Measurements from ENCODE around the gene TSTD2.
A peak's percentile ranks its signal among the peaks of the same experiment; 100 is the strongest.
"Not testable (repeated sequence)": the region's sequence is repeated elsewhere in the genome, so short reads cannot be mapped to it uniquely, and the experiment has no call there.

TSTD2 gene

DNA sequence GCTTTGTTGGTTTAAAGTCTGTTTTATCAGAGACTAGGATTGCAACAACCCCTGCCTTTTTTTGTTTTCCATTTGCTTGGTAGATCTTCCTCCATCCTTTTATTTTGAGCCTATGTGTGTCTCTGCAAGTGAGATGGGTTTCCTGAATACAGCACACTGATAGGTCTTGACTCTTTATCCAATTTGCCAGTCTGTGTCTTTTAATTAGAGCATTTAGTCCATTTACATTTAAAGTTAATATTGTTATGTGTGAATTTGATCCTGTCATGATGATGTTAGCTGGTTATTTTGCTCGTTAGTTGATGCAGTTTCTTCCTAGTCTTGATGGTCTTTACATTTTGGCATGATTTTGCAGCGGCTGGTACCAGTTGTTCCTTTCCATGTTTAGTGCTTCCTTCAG, 48.4 kb downstream of the TSTD2 start:
- not testable (repeated sequence) for DNase-seq; H3K4me2 ChIP-seq (ENCODE audit: low read length, poor library complexity, severe bottlenecking)
- WGBS: no CpG with 5 or more reads among the region's 2 CpGs

DNA sequence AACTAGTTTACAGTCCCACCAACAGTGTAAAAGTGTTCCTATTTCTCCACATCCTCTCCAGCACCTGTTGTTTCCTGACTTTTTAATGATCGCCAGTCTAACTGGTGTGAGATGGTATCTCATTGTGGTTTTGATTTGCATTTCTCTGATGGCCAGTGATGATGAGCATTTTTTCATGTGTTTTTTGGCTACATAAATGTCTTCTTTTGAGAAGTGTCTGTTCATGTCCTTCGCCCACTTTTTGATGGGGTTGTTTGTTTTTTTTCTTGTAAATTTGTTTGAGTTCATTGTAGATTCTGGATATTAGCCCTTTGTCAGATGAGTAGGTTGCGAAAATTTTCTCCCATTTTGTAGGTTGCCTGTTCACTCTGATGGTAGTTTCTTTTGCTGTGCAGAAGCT, 51.6 kb downstream of the TSTD2 start:
- H3K4me2 ChIP-seq (ENCODE audit: low read length, poor library complexity, severe bottlenecking); H3K4me1 ChIP-seq (ENCODE audit: control insufficient read depth, insufficient read depth, low read depth, low read length); H3K79me1 ChIP-seq (replicated peaks; ENCODE audit: low read length, poor library complexity, severe bottlenecking); H3K4me3 ChIP-seq (ENCODE audit: insufficient read depth in 1 of 2, low read depth in 1 of 2, low read length in 2 of 2); H2AFZ ChIP-seq (ENCODE audit: low read depth, low read length); H3K9ac ChIP-seq (ENCODE audit: low read length); H3K14ac ChIP-seq (ENCODE audit: low read length in 2 of 2); H4K91ac ChIP-seq (ENCODE audit: low read length); H2BK5ac ChIP-seq (ENCODE audit: low read depth, low read length, poor library complexity, severe bottlenecking); H3K27ac ChIP-seq (ENCODE audit: low read length, poor library complexity, severe bottlenecking); DNase-seq; H2AK5ac ChIP-seq (ENCODE audit: low read length, severe bottlenecking); H3K36me3 ChIP-seq (ENCODE audit: control insufficient read depth in 1 of 2, insufficient read depth in 2 of 2, low read depth in 1 of 2, low read length in 2 of 2); H2BK12ac ChIP-seq (ENCODE audit: low read length in 2 of 2); H2BK15ac ChIP-seq (ENCODE audit: low read depth, poor library complexity, severe bottlenecking); H3K4ac ChIP-seq (ENCODE audit: low read depth in 1 of 2, low read length in 2 of 2); H3K23ac ChIP-seq (ENCODE audit: low read length in 2 of 2); H3K18ac ChIP-seq (ENCODE audit: low read depth in 1 of 2, low read length in 2 of 2); H2BK120ac ChIP-seq (ENCODE audit: low read depth, low read length); H3K9me3 ChIP-seq (ENCODE audit: control insufficient read depth, low read length); H4K8ac ChIP-seq (ENCODE audit: low read length): not testable (repeated sequence)
- peaks cover 4 to 11% of the 10 kb centered on the region in 2 experiments for H3K27me3 ChIP-seq (ENCODE audit: control insufficient read depth in 1 of 2, insufficient read depth in 1 of 2, low read length in 2 of 2)
- 80% methylated on average over 1 of the region's 3 CpGs for WGBS

More for the DNA sequence above, 48.4 kb downstream of the TSTD2 start:
- H2AK5ac ChIP-seq (ENCODE audit: low read length, severe bottlenecking); H3K79me1 ChIP-seq (replicated peaks; ENCODE audit: low read length, poor library complexity, severe bottlenecking); H2BK5ac ChIP-seq (ENCODE audit: low read depth, low read length, poor library complexity, severe bottlenecking); H2BK15ac ChIP-seq (ENCODE audit: low read depth, poor library complexity, severe bottlenecking); H3K36me3 ChIP-seq (ENCODE audit: control insufficient read depth in 1 of 2, insufficient read depth in 2 of 2, low read depth in 1 of 2, low read length in 2 of 2); H4K8ac ChIP-seq (ENCODE audit: low read length); H3K27me3 ChIP-seq (ENCODE audit: control insufficient read depth in 1 of 2, insufficient read depth in 1 of 2, low read length in 2 of 2); H3K27ac ChIP-seq (ENCODE audit: low read length, poor library complexity, severe bottlenecking); H2BK120ac ChIP-seq (ENCODE audit: low read depth, low read length); H3K9me3 ChIP-seq (ENCODE audit: control insufficient read depth, low read length); H4K91ac ChIP-seq (ENCODE audit: low read length); H2AFZ ChIP-seq (ENCODE audit: low read depth, low read length); H3K14ac ChIP-seq (ENCODE audit: low read length in 2 of 2); H3K4ac ChIP-seq (ENCODE audit: low read depth in 1 of 2, low read length in 2 of 2); H3K9ac ChIP-seq (ENCODE audit: low read length); H3K23ac ChIP-seq (ENCODE audit: low read length in 2 of 2); H2BK12ac ChIP-seq (ENCODE audit: low read length in 2 of 2); H3K18ac ChIP-seq (ENCODE audit: low read depth in 1 of 2, low read length in 2 of 2); H3K4me1 ChIP-seq (ENCODE audit: control insufficient read depth, insufficient read depth, low read depth, low read length); H3K4me3 ChIP-seq (ENCODE audit: insufficient read depth in 1 of 2, low read depth in 1 of 2, low read length in 2 of 2): not testable (repeated sequence)

DNA sequence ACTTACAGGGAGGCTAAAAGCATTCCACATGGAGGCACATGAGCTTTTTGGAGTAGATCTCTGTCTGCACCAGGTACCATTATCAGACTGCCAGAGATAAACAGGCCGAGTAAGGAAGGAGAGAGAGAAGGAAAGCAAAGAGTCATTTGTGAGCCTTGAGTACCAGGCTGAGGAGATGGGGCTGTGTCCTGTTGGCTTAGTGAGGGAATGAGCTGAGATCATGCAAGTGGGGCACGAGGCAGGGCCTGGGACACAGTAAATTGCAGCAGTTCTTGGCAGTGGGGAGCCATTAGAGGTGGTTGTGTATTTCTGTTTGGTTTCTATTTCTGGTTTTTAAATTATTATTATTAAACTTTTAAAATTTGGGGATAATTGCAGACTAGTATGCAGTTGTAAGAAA, 53.3 kb downstream of the TSTD2 start:
- Histone ChIP-seq H2BK15ac (ENCODE audit: low read depth, poor library complexity, severe bottlenecking) (no peak overlapping the region), H2BK12ac (ENCODE audit: low read length in 2 of 2) (no peak overlapping the region), H3K9me3 (ENCODE audit: control insufficient read depth, low read length) (no peaks in the 10 kb centered on the region), H3K23ac (ENCODE audit: low read length in 2 of 2) (no peak overlapping the region), H2BK120ac (ENCODE audit: low read depth, low read length) (no peak overlapping the region), H3K79me1 (replicated peaks; ENCODE audit: low read length, poor library complexity, severe bottlenecking) (no peaks in the 10 kb centered on the region), H3K4me2 (ENCODE audit: low read length, poor library complexity, severe bottlenecking) (no peak overlapping the region), H3K27ac (ENCODE audit: low read length, poor library complexity, severe bottlenecking) (no peak overlapping the region), H3K18ac (ENCODE audit: low read depth in 1 of 2, low read length in 2 of 2) (no peak overlapping the region), H4K8ac (ENCODE audit: low read length) (no peak overlapping the region), H3K4me1 (ENCODE audit: control insufficient read depth, insufficient read depth, low read depth, low read length) (no peaks in the 10 kb centered on the region), H2AK5ac (ENCODE audit: low read length, severe bottlenecking) (no peak overlapping the region), H4K91ac (ENCODE audit: low read length) (no peak overlapping the region), H3K9ac (ENCODE audit: low read length) (no peak overlapping the region), H3K27me3 (ENCODE audit: control insufficient read depth in 1 of 2, insufficient read depth in 1 of 2, low read length in 2 of 2) (peaks cover 4 to 11% of the 10 kb centered on the region in 2 experiments), H2BK5ac (ENCODE audit: low read depth, low read length, poor library complexity, severe bottlenecking) (no peak overlapping the region), H3K4ac (ENCODE audit: low read depth in 1 of 2, low read length in 2 of 2) (no peak overlapping the region), H3K36me3 (ENCODE audit: control insufficient read depth in 1 of 2, insufficient read depth in 2 of 2, low read depth in 1 of 2, low read length in 2 of 2) (no peaks in the 10 kb centered on the region), H2AFZ (ENCODE audit: low read depth, low read length) (no peak overlapping the region), H3K4me3 (ENCODE audit: insufficient read depth in 1 of 2, low read depth in 1 of 2, low read length in 2 of 2) (no peak overlapping the region), H3K14ac (ENCODE audit: low read length in 2 of 2) (no peak overlapping the region)
- DNase-seq: no peak
- WGBS: 56% methylated on average over 1 of the region's 2 CpGs

DNA sequence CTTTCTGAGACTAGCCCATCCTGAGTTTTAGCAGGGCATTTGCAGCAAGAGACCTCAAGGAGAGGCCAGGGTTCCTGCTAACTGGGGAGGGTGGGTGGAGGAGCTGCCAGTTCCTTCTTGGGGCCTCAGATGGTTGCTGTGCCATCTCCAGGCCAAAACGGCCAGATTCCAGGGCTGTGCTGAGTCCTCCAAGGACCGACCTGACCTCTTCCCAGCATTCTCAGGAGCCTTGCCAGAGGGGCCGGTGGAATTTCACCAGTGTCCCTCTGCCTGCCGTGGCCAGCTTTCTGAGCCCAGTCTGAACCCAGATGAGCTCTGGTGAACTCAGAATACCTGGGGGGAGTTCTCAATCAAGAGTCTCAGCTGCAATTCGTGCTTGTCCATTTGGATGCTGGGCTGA, 54.3 kb downstream of the TSTD2 start:
- Histone ChIP-seq H3K4me1 (ENCODE audit: control insufficient read depth, insufficient read depth, low read depth, low read length) (no peaks in the 10 kb centered on the region), H3K4ac (ENCODE audit: low read depth in 1 of 2, low read length in 2 of 2) (no peak overlapping the region), H2BK120ac (ENCODE audit: low read depth, low read length) (no peak overlapping the region), H3K27ac (ENCODE audit: low read length, poor library complexity, severe bottlenecking) (no peak overlapping the region), H2BK5ac (ENCODE audit: low read depth, low read length, poor library complexity, severe bottlenecking) (no peak overlapping the region), H3K23ac (ENCODE audit: low read length in 2 of 2) (no peak overlapping the region), H2AFZ (ENCODE audit: low read depth, low read length) (no peak overlapping the region), H2BK15ac (ENCODE audit: low read depth, poor library complexity, severe bottlenecking) (peak overlapping the region; percentile 28), H3K4me2 (ENCODE audit: low read length, poor library complexity, severe bottlenecking) (no peak overlapping the region), H3K36me3 (ENCODE audit: control insufficient read depth in 1 of 2, insufficient read depth in 2 of 2, low read depth in 1 of 2, low read length in 2 of 2) (no peaks in the 10 kb centered on the region), H3K4me3 (ENCODE audit: insufficient read depth in 1 of 2, low read depth in 1 of 2, low read length in 2 of 2) (no peak overlapping the region), H3K9me3 (ENCODE audit: control insufficient read depth, low read length) (no peaks in the 10 kb centered on the region), H3K27me3 (ENCODE audit: control insufficient read depth in 1 of 2, insufficient read depth in 1 of 2, low read length in 2 of 2) (peaks cover 4 to 11% of the 10 kb centered on the region in 2 experiments), H3K79me1 (replicated peaks; ENCODE audit: low read length, poor library complexity, severe bottlenecking) (no peaks in the 10 kb centered on the region), H3K18ac (ENCODE audit: low read depth in 1 of 2, low read length in 2 of 2) (no peak overlapping the region), H4K8ac (ENCODE audit: low read length) (no peak overlapping the region), H2AK5ac (ENCODE audit: low read length, severe bottlenecking) (no peak overlapping the region), H2BK12ac (ENCODE audit: low read length in 2 of 2) (no peak overlapping the region), H3K14ac (ENCODE audit: low read length in 2 of 2) (no peak overlapping the region), H4K91ac (ENCODE audit: low read length) (no peak overlapping the region), H3K9ac (ENCODE audit: low read length) (no peak overlapping the region)
- DNase-seq: no peak
- 90% methylated on average over 5 of the region's 5 CpGs for WGBS
